Ovary (tissue), 3 donors: ENCODE results near the gene CPNE4.

Experiments used
- CTCF ChIP-seq, 3 donors: fragments of 450-650 bp in 2 of 3; fragments of 200-600 bp in 1 of 3; IDR thresholded peaks; one replicate each; pipeline versions ENCODE4 v1.5.1 to v1.8.0; 2016 to 2022; ENCODE audit warnings: antibody characterized with exemption in 3 of 3, mild to moderate bottlenecking in 1 of 3
- EP300 ChIP-seq: sonication (generic); formaldehyde crosslinking; IDR thresholded peaks from one replicate; pipeline ENCODE4 v1.6.1; 2017; ENCODE audit warnings: antibody characterized with exemption
- POLR2A ChIP-seq: fragments of 450-650 bp; IDR thresholded peaks from one replicate; pipeline ENCODE4 v1.6.1; 2017; ENCODE audit warnings: antibody characterized with exemption, mild to moderate bottlenecking, moderate library complexity
- donor health status: DM: no; HTN: no; CAD: no.

- TF ChIP-seq CTCF (IDR thresholded peaks at IDR 0.05): no peak
- no peak for TF ChIP-seq POLR2A
- TF ChIP-seq EP300: no peak
Measured at GRCh38 chr3:132083583-132084279, 48.9 kb upstream of the CPNE4 start.
